Colonic mucosa (tissue), 4 donors: ENCODE measurements around the gene XIRP2. TPM values are rescaled to one million over a fixed set of nuclear protein-coding genes. Genes with fewer than 3 reads are reported as not detected.

Experiments
- DNase-seq: peaks from one replicate; pipeline ENCODE4 v3.0.0-alpha.2; 2020
- H3K27ac ChIP-seq: fragments of 200-600 bp; one replicate; pipeline ENCODE4 v1.8.0; 2021
- H3K27me3 ChIP-seq: fragments of 200-600 bp; one replicate; pipeline ENCODE4 v1.8.0; 2021
- H3K36me3 ChIP-seq: fragments of 200-600 bp; one replicate; pipeline ENCODE4 v1.8.0; 2021
- H3K4me1 ChIP-seq: fragments of 200-600 bp; one replicate; pipeline ENCODE4 v1.8.0; 2021; ENCODE audit warnings: mild to moderate bottlenecking
- H3K4me3 ChIP-seq: fragments of 200-600 bp; one replicate; pipeline ENCODE4 v1.8.0; 2021
- H3K9ac ChIP-seq, 2 donors: one replicate each; pipeline ENCODE4 v1.7.0; 2013; ENCODE audit warnings: control low read depth in 2 of 2, low read depth in 2 of 2, low read length in 2 of 2
- H3K9me3 ChIP-seq: fragments of 200-600 bp; one replicate; pipeline ENCODE4 v1.8.0; 2021
- CTCF ChIP-seq: fragments of 200-600 bp; IDR thresholded peaks from one replicate; pipeline ENCODE4 v1.8.0; 2022; ENCODE audit warnings: antibody characterized with exemption, mild to moderate bottlenecking
- intact Hi-C: fragments of 100-400 bp; cut with DNase I; formaldehyde crosslinking; loops from one replicate; pipeline ENCODE4 v1.14.1; 2022
- total RNA-seq, 2 donors: library from RNA; stranded (reverse); fragmentation: NEBNext Ultra II Directional in 1 of 2; extraction: Animal tissue kit (Norgen Biotek cat#: 25700) in 1 of 2; gene quantifications; one replicate each; pipeline ENCODE4 v1.2.1, GENCODE V29; 2021
- donor health status: healthy.
- donor health status: DM: no; HTN: no; CAD: no.
- donor health status: DM: no; HTN: no; CAD: no.

The XIRP2 gene
- total RNA-seq, 2 donors from 2014 or later = 0.13 TPM; not detected in 1

- peak; percentile 21 for DNase-seq
- H3K4me1 ChIP-seq = no peaks in the 10 kb centered on the region
- no peak overlapping the region for H3K9ac ChIP-seq
- intact Hi-C loops = no loop called here
- no peaks in the 10 kb centered on the region for H3K36me3 ChIP-seq
- no peak for TF ChIP-seq CTCF
- H3K9me3 ChIP-seq = no peaks in the 10 kb centered on the region
- H3K4me3 ChIP-seq = no peak overlapping the region
- H3K27ac ChIP-seq = no peak overlapping the region
- no peaks in the 10 kb centered on the region for H3K27me3 ChIP-seq
Measured at GRCh38 chr2:166972002-166972401, 83.7 kb downstream of the XIRP2 start.

GRCh38 chr2:166972418-166972817, 84.1 kb downstream of the XIRP2 start:
- H3K9ac ChIP-seq = no peak overlapping the region
- no peak overlapping the region for H3K27ac ChIP-seq
- DNase-seq = no peak
- H3K36me3 ChIP-seq = no peaks in the 10 kb centered on the region
- TF ChIP-seq CTCF = no peak
- intact Hi-C loops = no loop called here
- H3K9me3 ChIP-seq = no peaks in the 10 kb centered on the region
- no peaks in the 10 kb centered on the region for H3K4me1 ChIP-seq
- H3K27me3 ChIP-seq = no peaks in the 10 kb centered on the region
- no peak overlapping the region for H3K4me3 ChIP-seq

GRCh38 chr2:166984188-166984587, 95.9 kb downstream of the XIRP2 start:
- TF ChIP-seq CTCF = no peak
- no peak for DNase-seq

GRCh38 chr2:166984797-166985196, 96.5 kb downstream of the XIRP2 start:
- H3K36me3 ChIP-seq = no peaks in the 10 kb centered on the region
- intact Hi-C loops = no loop called here
- no peak for DNase-seq
- no peak for TF ChIP-seq CTCF
- no peaks in the 10 kb centered on the region for H3K9me3 ChIP-seq
- H3K27me3 ChIP-seq = no peaks in the 10 kb centered on the region
- H3K4me3 ChIP-seq = no peak overlapping the region
- no peaks in the 10 kb centered on the region for H3K4me1 ChIP-seq
- H3K27ac ChIP-seq = no peak overlapping the region
- no peak overlapping the region for H3K9ac ChIP-seq

More at GRCh38 chr2:166984188-166984587, 95.9 kb downstream of the XIRP2 start:
- intact Hi-C loops = no loop called here
- Histone ChIP-seq H3K27me3 (no peaks in the 10 kb centered on the region), H3K4me3 (no peak overlapping the region), H3K4me1 (no peaks in the 10 kb centered on the region), H3K9ac (no peak overlapping the region), H3K9me3 (no peaks in the 10 kb centered on the region), H3K36me3 (no peaks in the 10 kb centered on the region), H3K27ac (no peak overlapping the region)

GRCh38 chr2:166994588-166995336, 106.5 kb downstream of the XIRP2 start:
- Histone ChIP-seq H3K4me1 (no peaks in the 10 kb centered on the region), H3K36me3 (no peaks in the 10 kb centered on the region), H3K9ac (no peak overlapping the region), H3K27me3 (no peaks in the 10 kb centered on the region), H3K27ac (no peak overlapping the region), H3K4me3 (no peak overlapping the region), H3K9me3 (no peaks in the 10 kb centered on the region)
- no peak for TF ChIP-seq CTCF
- DNase-seq = no peak
- intact Hi-C loops = no loop called here
